ENCODE results near the gene DYDC2.
"Not testable (repeated sequence)": the region's sequence is repeated elsewhere in the genome, so short reads cannot be mapped to it uniquely, and the experiment has no call there.

Gene DYDC2, protein sequence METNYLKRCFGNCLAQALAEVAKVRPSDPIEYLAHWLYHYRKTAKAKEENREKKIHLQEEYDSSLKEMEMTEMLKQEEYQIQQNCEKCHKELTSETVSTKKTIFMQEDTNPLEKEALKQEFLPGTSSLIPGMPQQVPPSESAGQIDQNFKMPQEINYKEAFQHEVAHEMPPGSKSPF

DNA sequence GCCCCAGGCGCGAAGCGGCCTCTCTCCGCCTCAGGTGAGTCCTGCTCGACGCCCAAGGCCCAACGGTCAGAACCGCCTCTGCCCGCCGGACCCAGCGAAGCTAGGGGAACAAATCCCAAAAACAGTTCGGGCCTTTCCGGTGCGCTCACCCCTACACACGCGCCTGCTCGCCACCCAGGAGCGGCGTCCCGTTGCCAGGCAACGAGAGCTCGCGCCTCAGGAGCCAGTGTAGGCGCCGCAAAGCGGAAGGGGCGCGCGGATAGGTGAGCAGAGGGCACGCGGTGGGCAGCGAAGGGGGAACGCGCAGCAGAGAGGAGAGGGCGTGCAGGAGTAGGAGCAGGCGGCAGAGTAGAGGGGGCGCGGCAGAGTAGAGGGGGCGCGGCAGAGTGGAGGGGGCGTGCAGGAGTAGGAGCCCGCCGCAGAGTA, at the start of gene DYDC2, which contains the start of gene DYDC1:
Gene DYDC2, plus strand, starts transcription at position 219 of the 426 bp plus-strand sequence. CDS start 5,663 bp downstream, outside the sequence.
Gene DYDC1, minus strand, starts transcription at position 193 of the 426 bp plus-strand sequence. CDS start 4,154 bp downstream, outside the sequence.
- peak; percentile 44 for DNase-seq

DNA sequence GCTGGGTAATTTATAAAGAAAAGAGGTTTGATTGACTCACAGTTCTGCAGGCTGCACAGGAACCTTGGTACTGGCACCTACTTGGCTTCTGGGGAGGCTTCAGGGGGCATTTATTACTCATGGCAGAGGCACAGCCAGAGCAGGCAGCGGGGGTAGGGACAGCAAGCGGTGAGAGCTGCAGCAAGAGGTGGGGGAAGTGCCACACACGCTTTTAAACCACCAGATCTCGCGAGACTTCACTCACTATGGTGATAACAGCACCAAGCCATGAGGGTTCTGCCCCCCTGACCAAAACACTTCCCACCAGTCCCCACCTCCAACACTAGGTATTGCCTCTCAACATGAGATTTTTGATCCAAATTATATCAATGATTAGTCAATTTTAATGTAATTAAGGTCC, 43.1 kb upstream of the DYDC2 start:
- no peak for DNase-seq

DNA sequence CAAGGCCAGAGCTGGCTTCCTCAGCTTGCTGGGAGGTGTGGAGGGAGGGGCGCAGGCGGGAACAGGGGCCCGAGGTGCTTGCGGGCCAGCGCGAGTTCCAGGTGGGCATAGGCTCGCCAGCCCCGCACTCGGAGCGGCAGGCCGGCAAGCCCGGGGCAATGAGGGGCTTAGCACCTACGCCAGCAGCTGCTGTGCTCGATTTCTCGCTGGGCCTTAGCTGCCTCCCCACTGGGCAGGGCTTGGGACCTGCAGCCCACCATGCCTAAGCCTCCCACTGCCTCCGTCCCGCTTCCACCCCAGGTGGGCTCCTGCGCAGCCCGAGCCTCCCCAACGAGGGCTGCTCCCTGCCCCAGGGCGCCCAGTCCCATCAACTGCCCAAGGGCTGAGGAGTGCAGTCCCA, 41.2 kb upstream of the DYDC2 start:
- DNase-seq: no peak

DNA sequence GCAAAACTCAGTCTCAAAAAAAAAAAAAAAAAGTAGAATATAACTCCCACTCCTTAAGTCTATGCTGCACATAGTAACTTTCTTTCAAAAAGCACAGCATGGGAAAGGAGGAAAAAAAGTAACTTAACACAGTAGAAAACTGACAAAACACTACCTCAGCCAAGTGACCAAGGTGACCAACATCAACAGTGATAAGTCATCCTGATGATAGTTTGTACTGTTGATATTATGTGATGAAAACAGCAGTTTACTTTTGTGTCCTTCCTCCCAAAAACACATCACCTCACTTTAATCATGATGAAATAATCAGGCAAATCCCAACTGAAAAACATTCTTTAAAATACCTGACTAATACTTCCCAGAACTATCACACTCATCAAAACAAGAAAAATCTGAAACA, 37.8 kb upstream of the DYDC2 start:
- DNase-seq: no peak

DNA sequence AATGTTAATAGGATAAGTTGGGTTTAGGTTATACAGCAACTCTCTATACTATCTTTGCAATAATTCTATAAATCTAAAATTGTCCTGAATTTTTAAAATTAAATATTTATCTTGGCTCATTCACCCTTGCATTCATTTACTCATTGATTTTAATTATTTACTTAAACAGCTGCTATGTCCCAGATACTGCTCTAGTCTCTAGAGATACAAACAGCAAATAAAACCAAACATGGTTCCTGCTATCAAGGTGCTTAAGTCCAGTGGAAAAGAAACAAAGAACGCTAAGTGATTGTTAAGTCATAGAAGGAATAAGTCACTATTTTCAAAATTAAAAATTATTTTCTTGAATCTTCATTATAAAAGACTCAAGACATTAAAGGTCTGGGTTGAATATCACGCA, 37.3 kb upstream of the DYDC2 start:
- no peak for DNase-seq

DNA sequence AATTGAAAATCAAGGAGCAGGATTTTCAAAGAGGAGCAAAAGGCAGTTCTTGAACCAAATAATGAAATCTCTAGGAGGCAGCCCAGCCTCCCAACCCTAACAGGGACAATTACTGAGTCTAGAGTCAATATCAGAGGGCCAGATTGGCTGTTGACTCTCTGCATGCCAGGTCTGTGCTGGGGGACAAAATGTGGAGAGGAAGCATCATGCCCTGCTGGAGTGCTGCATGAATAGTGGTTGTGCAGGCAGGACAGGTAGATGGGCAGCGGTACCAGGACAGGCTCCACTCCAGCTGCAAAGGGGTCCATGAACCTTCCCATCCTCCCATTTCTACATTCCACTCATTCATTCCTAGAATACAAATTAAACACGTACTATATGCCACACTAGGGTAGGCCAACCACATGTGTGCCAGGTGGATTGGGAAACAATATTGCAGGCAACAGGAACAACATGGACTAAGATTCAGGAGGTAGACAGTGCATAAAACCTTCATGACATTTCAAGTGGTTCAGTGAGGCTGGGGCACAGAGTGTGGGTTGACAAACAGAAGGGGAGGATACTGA, 36.8 kb upstream of the DYDC2 start:
- DNase-seq: no peak

DNA sequence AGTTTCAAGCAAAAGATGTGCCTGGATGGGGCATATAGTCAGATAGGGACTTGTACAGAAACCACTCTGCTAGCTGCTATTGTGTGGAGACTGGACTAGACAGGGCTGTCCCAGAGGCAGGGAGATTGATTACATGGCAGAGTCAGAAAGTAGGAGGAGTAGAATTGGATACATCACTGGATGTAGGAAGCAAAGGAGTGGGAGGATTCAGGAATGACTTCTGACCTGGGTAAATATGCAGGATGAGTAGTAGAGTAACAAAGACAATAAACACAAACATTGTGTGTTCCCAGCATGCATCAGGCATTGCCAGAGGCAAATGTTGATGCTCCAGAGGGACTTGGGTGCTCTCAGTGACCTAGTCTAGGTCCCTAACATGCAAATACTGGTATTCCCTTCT, 36.2 kb upstream of the DYDC2 start:
- DNase-seq: no peak

DNA sequence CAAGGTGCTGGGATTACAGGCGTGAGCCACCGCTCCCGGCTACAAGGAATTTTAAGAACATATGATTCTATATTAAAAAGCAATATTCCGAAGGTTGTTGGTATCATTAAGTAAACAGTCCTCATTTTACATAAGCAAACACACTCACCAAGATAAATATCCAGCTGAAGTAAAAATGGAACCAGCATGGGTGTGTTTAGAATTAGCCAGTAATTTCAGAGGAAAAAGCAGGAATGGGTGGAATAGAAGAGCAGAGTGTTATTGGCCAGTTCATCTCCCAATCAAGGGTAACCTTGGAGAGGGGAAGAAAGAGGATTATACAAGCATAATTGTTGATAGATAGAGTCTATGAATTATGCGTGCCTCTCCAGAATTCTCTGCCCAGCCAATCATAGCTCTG, 35.4 kb upstream of the DYDC2 start:
- no peak for DNase-seq

DNA sequence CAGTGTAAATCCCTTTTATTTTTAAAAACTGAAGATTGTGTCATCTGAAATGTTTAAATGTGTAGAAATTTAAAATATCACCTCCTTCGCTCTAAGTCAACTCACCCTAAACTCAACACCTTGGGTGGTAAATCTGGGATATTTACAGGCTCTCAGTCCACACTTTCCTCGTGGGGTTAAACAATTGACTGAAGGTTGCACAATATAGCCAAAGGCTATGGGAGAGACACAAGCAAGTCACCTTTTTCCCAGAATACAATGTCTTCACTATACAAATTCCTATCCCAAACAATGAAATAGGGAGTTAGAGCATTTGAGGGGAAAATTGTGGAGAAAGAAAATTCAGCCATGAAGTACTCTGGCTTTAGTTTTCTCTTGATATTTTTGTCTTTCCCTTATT, 34.4 kb upstream of the DYDC2 start:
- DNase-seq: no peak

DNA sequence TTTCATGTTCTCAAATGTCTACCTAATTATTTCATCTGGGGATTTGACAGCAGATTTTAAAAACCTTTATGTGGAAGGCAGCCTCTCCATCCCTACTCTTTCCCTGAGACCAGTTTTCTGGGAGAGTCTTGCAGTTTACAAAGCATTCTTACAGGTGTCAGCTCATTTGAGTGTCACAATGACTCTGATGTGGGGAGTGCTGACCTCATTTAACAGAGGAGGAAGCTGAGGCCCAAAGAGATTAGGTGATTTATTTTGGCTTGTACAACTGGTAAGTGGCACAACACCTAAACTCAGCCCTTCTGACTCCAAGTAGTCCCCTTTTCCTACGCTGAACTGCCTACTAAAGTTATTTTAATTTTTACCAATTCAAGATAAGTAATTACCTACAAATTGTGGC, 33.9 kb upstream of the DYDC2 start:
- no peak for DNase-seq

DNA sequence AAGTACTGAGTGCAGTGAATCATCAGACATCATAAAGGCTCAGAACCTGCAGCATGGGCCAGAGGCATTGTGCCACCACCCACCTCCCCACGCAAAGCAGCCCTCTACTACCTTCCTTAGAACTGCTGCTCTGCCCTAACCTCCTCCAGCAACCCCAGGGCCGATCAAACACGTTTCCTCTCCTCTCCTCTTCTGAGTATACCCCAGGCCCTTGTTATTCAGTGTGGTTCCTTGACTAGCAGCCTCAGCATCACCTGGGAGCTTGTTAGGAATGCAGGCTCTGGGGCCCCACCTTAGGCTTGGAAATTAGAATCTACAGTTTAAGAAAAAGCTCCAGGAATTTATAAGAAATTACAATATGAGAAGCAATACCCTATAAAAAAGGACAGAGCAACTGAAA, 33.3 kb upstream of the DYDC2 start:
- no peak for DNase-seq

DNA sequence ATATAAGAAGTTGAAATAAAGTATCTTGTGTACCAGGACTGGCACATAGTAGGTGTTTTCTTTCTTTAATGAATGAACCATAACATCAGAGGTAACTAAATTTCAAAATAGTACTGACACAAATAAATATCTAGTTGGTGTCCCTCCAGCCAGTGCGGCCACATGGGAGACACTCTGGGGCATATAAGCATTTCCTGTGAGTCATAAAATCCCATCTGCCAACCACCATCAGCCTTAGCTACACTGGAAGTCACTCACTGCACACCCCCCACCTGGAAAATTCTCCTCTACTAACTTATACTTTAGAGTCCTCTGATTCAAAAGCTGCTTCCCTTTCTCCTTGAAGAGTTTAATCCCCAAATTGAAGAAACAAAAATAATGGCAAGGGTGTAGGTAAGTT, 32.5 kb upstream of the DYDC2 start:
- no peak for DNase-seq

DNA sequence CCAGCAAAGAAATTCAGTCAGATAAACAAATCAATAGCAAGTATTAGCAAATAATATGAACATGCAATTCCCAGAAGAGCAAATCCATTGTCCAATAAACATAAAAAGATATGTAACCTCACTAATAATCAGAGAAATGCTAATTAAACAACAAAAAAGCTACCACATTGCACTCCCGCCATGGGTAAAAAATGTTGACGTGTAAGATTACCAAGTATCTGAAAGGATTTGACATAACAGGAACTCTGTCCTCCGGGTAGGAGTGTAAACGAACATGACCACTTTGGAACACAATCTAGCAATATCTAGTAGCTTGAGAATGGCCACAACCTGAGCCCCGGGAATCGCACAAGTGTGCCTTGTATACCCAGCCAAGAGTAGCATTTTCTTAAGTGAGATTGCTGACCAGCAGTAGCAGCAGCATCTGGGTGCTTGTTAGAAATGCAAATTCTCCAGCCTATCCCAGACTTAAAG, 31.7 kb upstream of the DYDC2 start:
- no peak for DNase-seq

DNA sequence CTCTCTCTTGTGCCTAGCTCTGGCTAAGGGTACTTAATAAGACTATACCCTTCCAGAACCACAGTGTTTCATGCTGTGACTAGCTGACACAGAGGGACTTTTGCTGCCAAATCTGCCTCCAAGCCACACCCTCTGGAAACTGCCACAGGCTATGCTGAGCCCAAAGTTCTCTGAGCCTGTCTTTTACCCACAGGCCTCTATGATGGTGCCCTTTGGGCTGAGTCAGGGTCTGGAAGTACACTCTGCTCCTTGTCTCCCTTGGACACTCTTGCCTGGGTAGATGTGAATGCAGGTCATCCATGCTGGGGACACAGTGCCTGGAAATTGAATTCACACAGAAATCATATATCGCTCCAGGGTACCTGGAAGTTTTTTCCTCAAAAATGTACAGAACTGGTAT, 22.6 kb upstream of the DYDC2 start:
- DNase-seq: no peak

DNA sequence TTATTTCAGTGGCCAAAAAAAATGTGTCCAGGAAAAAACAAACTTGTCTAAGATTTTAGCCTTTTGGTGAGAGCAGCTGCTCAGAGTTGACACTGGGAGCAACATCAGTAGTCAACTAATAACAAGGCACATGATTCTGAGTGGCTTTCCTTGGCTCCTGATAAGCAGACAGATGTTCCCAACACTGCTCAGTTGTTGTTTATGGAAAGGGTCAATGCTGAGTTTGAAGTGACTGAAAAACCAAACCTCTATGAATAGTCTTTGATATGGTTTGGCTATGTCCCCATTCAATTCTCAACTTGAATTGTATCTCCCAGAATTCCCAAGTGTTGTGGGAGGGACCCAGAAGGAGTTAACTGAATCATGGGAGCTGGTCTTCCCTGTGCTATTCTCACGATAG, 12.3 kb upstream of the DYDC2 start:
- no peak for DNase-seq

DNA sequence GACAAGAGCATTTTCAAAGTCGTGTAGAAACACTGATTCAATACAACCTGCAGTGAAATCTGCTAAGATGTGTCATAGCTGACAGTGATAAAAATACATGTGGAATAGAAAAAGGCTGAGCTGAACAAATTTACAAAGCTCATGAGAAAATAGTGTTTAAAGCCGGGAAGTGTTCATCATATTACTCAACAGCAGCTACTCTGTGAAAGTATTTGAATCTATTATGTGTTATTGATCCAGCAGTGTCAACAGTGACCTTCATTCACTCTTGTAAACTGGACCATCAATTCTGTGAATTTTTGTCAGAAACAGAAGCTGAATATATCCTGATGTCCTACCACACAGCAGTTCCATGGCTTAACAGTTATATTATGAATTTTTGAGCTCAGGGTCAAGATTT, 11.7 kb upstream of the DYDC2 start:
- no peak for DNase-seq

DNA sequence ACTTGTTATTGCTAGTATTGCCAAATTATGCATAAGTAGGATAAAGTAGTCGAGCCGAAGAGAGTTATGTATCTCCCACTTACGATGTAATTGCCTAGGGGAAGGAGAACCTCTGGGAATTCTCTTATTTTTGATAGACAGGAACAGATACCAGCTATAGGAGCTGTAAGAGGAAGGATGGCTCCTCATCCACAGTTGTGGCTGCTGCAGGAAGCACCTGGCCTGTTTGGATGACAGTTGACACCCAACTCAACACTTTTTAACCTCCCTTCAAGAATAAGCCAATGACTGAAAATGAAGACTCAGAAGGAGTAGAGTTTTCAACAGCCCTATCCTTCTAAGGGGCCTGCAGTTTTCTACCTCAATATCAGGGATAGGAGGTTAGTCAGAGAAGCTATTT, 6.3 kb upstream of the DYDC2 start:
- no peak for DNase-seq

DNA sequence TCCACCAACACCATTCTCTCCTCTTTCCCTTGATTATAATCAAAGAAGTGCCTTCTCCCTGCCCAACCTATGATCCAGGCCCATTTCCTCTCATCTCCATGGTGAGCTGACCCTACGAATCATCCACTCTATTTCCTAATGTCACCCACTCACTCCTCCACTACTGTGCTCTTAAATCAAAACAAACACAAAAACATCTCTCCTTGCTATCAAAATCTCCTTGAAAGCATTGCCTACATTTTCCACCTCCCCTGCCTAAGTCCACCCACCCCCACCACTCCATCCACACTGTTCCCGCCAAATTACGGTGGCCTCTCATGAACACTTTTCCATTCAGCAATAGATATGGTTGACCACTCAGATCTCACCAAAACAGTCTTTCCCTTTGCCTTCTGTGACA, 5.4 kb upstream of the DYDC2 start:
- no peak for DNase-seq

DNA sequence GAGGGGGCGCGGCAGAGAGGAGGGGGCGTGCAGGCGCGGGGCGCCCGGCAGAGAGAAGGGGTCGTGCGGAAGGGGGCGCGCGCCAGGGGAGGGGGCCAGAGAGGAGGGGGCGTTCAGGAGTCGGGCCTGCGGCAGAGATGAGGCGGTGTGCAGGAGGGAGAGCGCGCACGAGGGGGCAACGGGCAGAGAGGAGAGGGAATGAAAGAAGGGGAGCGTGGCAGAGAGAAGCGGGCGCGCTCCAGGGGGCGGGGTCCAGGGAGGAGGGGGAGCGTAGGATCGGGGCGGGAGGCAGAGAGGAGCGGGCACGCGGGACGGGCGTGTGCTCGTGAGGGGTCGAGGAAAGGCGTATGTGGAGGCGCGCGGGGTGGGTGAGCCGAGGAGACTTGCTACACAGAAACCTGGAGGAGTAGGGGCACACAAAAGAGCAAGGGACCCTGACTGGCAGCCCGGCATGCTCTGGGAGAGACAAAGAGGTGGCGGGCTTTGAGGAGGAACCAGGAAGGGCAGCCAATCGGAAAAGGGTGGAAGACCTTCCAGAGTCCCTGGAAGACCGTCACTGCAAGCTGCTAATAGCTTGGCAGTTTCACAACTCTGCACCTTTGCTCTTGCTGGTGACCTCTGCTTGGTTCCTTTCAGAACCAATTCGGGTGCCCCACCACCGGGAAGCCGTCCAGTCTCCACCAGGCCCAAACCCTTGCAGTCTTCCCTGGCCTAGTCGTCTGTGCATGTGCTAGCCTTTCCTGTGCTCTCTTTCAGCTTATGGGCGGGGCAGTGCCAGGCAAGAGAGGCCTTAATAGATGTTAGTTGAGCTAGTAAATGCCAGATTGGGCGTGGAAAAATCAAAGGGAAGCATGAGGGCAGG, 639 bp downstream of the DYDC2 start:
- no peak for DNase-seq

DNA sequence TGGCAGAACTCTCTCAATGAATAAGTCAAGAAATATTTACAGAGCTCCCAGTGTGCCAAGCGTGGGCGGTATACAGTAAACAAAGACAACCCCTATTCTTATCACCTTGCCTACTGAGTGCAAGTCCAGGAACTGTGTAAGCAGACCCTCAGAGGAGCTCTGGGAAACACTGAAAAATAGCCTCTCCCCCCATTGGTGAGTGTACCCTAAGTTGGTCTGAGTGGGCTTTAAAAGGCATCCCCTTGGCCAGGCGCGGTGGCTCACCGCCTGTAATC, 1.2 kb downstream of the DYDC2 start:
- no peak for DNase-seq

DNA sequence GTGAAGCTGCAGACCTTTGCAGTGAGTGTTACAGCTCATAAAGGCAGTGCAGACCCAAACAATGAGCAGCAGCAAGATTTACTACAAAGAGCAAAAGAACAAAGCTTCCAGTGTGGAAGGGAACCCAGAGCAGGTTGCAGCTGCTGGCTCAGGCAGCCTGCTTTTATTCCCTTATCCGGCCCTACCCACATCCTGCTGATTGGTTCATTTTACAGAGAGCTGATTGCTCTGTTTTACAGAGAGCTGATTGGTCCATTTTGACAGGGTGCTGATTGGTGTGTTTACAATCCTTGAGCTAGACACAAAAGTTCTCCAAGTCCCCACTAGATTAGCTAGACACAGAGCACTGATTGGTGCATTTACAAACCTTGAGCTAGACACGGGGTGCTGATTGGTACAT, 2.3 kb downstream of the DYDC2 start:
- DNase-seq: not testable (repeated sequence)

DNA sequence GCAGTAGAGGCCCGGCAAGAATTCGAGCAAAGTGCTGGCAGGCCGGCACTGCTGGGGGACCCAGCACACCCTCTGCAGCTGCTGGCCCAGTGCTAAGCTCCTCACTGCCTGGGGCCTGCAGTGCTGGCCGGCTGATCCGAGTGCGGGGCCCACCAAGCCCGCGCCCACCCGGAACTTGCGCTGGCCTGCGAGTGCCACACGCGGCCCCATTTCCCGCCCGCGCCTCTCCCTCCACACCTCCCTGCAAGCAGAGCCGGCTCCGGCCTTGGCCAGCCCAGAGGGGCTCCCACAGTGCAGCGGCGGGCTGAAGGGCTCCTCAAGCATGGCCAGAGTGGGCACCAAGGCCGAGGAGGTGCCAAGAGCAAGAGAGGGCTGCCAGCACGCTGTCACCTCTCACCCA, 3.1 kb downstream of the DYDC2 start:
- no peak for DNase-seq

DNA sequence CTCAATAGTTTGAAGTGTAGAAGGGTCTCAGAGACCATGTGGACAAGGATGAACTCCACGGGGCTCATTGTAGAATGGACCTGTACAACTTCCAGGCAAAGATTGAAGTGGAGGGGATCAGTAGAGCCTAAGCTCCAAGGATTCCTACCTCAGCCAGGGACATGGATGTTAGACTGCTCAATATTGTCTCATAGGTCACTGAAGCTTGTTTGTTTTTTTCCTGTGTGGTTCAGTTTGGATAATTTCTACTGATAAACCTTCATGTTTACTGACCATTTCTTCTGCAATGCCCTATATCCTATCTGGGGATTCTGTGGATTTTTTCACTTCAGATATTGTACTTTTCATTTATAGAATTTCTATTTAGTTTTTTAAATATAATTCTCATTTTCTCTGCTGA, 8.9 kb downstream of the DYDC2 start:
- DNase-seq: no peak

DNA sequence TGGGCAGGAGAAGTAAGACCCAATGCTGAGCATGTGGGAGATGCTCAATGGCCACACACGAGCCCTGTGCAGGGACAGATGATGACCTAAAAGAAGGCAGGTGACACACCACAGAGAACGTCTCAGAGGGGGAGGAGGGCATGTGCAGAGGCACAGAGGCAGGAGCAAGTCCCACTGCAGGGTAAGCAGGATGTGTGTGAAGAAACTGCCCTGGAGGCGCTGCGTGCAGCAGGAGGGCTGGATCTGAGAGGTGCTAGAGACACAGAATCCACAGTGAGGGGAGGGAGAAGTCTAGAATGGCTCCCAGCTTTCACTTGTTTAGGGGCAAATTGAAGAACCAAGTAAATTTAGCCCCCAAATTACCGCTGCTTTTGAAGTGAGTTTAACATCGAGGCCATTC, 14.9 kb downstream of the DYDC2 start:
- DNase-seq: no peak

Data from stimulated activated CD4-positive, alpha-beta T cell treated with anti-CD3 and anti-CD28 coated beads, Interleukin-4, amount 100 ng/mL, for 24 hours (primary cell).